ENCODE results near the gene SLC17A7.
"Not testable (repeated sequence)": the region's sequence is repeated elsewhere in the genome, so short reads cannot be mapped to it uniquely, and the experiment has no call there.

The SLC17A7 gene

DNA sequence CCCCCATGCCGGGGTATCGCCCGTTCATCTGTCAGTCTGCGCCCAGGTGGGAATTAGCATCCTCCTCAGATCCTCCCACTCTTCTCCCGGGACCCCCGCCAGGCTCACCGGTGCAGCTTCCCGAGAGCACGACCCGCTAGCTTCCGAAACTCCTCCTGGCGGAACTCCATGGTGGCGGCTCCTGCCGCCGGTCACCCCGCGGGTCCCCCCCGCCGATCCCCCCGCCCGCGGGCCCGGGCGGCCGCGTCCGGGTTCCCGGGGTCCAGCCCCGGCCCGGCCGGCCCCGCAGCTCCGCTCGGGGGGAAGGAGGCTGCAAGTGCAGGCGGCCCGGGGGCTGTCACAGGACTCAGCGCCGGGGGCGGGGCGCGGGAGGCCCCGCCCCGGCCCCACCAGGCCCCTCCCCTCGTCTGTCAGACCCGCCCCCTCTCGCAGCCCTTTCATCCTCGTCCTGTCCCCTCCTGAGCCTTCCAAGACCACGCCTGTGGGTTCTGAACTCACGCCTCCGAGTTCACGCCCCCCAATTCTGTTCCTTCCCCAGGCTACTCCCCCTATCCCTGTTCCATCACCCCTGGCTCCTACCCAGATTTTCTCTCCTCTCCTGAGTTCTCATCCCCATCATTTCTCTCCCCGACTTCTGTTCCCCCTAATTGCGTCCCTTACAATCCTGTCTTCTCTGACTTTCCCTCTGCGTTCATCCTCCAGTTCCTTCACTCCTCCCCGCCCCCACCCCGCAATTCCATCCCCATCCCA, at the start of gene SLC17A7:
Gene SLC17A7, minus strand, starts transcription at position 318 of the 750 bp plus-strand sequence. Its CDS starts 148 bp downstream, at position 170.
- DNase-seq: peak; percentile 30

GRCh38 chr19:49490287-49491029, 49.1 kb upstream of the SLC17A7 start:
- DNase-seq: no peak

DNA sequence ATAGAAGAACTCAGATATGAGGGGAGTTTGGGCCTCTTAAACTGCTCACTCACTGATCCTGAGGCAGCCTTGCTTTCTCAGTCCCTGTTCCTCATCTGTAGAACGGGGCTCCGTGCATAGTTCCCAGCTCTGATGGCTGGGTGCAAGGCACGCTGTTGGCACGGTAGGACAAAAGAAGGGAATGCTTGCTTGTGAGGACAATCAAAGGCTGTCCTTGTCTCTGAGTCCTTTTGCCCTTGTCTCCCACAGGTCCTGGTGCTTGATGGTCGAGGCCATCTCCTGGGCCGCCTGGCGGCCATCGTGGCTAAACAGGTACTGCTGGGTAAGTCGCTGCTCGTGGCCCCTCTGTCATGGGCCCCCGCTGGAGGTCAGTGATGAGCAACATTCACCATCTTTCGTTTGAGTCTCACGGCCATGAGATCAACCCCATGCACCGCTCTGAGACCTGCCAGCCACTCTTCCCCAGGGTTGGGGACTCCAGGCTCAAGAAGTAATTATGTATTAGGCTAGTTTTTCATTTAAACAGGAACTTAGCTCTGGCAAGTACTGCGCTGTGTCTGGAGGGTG, 48.4 kb upstream of the SLC17A7 start:
- no peak for DNase-seq

DNA sequence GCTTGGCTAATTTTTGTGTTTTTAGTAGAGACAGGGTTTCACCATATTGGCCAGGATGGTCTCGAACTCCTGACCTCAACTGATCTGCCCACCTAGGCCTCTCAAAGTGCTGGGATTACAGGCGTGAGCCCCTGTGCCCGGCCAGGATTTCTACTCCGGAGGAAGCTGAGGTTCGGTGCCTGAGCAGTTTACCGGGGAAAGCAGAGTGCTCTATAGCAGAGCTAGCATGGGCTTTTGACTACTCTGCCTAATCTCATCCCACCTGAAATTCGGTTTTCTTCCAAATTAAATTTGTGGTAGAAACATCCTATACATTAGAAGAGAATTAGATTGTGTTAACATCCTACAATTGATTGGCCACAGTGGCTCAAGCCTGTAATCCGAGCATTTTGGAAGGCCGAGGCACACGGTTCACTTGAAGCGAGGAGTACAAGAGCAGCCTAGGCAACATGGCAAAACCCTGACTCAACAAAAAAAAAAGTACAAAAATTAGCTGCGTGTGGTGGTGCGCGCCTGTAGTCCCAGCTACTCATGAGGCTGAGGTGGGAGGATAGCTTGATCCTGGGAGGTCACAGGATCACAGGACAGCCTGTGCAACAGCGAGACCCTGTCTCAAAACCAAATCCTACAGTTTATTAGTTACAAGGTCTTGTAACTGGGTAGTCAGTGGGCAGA, 47.7 kb upstream of the SLC17A7 start:
- DNase-seq: no peak

GRCh38 chr19:49488046-49488862, 46.9 kb upstream of the SLC17A7 start:
- DNase-seq: no peak

DNA sequence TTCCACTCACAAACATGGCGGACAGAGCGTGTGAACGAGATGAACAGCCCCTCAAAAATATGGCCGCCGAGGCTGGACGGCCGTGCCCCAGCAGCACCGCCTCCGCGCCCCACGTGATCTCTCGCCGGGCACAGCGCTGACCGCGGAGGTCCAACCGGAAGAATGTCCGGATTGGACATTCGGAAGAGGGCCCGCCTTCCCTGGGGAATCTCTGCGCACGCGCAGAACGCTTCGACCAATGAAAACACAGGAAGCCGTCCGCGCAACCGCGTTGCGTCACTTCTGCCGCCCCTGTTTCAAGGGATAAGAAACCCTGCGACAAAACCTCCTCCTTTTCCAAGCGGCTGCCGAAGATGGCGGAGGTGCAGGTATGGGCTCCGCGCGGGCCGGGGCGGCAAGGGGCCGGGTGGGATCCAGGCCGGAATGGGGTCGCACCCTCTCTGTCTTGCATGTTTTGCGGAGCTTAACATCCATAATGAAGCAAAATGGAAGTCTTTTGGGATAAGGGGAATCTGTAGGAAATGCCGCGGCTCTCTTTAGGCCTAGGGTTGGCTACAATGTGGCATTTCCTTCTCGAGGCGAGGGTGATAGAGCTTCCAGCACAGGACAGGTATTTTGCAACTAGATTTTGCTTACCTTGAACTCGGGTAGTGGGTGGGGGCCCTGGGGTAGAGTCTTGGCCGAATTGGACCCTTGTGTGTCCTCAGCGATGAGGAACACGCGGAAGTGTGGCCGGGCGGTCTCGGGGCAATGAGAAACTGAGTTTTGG, 46.1 kb upstream of the SLC17A7 start, which contains the start of gene RPL13A:
Gene RPL13A, plus strand, starts transcription at position 332 of the 769 bp plus-strand sequence. Its CDS starts 22 bp downstream, at position 354.
- DNase-seq: peak; percentile 98

GRCh38 chr19:49486710-49487276, 45.5 kb upstream of the SLC17A7 start:
- DNase-seq: no peak

GRCh38 chr19:49486232-49486631, 44.9 kb upstream of the SLC17A7 start:
- no peak for DNase-seq

- no peak for DNase-seq
Observed at GRCh38 chr19:49481020-49481683, 39.8 kb upstream of the SLC17A7 start.

DNA sequence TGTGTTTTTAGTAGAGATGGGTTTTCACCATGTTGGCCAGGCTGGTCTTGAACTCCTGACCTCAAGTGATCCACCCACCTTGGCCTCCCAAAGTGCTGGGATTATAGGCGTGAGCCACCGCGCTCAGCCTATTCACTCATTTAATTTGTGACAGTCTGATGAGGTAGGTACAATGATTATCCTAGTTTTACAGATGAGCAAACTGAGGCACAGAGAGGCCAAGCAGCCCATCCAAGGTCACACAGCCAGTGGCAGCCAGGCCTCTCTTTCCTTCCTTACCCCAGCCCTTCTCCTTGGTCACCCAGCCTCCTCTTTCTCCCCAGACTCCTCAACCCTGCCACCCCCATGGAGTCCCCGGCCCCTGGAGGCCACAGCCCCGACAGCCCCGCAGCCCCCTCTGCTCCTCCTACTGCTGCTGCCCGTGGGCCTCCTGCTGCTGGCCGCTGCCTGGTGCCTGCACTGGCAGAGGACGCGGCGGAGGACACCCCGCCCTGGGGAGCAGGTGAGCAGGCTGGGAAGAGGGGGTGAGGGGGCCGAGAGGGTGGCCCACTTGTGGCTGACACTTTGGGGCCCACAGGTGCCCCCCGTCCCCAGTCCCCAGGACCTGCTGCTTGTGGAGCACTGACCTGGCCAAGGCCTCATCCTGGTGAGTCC, 38.8 kb upstream of the SLC17A7 start:
- no peak for DNase-seq

- DNase-seq: no peak
Observed at GRCh38 chr19:49475995-49476880, 34.9 kb upstream of the SLC17A7 start.

GRCh38 chr19:49475191-49475917, 34.0 kb upstream of the SLC17A7 start:
- DNase-seq: no peak

DNA sequence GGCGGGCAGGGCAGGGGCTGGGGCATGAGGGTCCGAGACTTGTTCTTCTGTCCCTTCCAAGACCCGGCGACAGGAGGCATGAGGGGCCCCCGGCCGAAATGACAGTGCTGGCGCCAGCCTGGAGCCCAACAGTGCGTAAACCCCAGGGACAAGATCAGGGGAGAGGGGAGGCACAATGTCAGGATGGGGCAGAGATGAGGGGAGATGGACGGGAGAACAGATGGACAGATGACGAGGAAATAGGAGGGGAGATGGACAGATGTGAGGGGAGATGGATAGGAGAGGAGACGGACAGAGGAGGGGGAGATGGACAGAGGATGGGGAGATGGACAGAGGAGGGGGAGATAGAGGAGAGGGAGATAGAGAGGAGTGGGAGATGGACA, 33.2 kb upstream of the SLC17A7 start:
- DNase-seq: no peak

DNA sequence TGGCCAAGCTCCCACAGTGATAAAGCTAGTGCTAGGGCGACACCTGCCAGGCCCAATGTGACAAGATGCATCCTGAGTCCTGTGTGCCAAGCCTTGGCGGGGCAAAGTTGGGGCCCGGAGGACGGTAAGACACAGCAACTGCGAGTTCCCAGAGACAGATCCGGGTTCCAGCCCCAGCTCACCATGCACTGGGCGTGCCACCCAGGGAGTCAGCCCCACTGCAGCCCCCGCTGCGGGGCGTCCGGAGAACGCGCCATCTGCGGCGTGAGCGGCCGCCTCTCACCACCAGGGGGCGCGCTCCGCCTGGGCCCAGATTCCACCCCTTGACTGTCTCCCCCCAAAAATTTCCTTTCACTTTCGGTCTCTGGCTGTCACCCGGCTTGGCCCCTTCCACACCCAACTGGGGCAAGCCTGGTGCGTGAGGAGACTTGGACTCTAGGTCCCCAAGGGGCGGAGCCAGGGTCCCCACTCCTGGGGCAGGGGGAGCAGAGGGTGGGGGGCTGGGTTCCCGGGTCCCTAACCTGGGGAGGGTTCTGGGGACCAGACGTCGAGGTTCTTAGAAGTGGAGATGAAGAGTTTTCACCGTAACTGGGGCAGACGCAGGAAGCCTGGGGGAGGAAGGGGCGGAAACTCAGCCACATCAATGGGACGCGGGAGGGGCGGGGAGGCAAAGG, 32.7 kb upstream of the SLC17A7 start, which contains the start of gene FLT3LG:
Gene FLT3LG, plus strand, starts transcription at position 348 of the 674 bp plus-strand sequence. CDS start 425 bp downstream, outside the sequence.
- peak; percentile 60 for DNase-seq

DNA sequence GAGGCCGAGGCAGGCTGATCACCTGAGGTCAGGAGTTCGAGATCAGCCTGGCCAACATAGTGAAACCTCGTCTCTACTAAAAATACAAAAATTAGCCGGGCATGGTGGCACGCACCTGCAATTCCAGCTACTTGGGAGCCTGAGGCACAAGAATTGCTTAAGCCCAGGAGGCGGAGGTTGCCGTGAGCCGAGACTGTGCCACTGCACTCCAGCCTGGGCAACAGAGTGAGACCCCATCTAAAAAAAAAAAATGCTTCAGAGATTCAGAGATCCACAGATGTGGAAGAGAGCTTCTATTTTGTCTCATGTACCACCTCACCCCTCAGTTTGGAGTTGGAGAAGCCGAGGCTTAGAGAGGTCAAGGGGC, 32.2 kb upstream of the SLC17A7 start:
- not testable (repeated sequence) for DNase-seq

DNA sequence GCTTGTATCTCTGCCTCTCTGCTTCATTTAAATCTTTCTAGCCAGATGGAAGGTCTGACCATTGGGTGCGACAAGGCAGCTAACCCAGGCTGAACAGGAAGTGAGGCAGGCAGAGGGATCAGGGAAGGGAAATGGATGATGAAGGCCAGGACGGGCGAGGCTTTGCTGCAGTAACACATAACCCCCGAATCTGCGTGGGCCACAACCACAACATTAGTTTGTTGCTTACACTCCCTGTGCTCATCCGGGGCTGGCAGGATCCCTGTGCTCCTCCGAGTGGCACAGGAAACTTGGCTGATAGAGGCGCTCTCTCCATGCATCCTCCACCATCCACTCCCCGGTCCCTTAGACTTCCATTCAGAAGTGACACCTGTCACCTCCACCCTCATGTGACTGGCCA, 31.6 kb upstream of the SLC17A7 start:
- no peak for DNase-seq

GRCh38 chr19:49470615-49470978, 29.3 kb upstream of the SLC17A7 start:
- DNase-seq: no peak
